ENCODE results near the gene KIAA0586. TPM values are rescaled to one million over a fixed set of nuclear protein-coding genes. Genes with fewer than 3 reads are reported as not detected.
A peak's percentile ranks its signal among the peaks of the same experiment; 100 is the strongest.

Gene KIAA0586
- polyA plus RNA-seq, 2 of the 4 experiments (the other 2 are of a cell fraction) = 10.6 to 22.2 TPM

GRCh38 chr14:58408681-58409215 lies 18.8 kb upstream of the KIAA0586 start (continued):
- TF ChIP-seq CTCF (IDR thresholded peaks at IDR 0.05) = no peak

- Histone ChIP-seq H3K4me2 (no peak overlapping the region), H3K9me3 (0 out of 3 replicates have a peak, but pooled peaks cover 6% of the 10 kb centered on the region), H3K4me1 (no peaks in the 10 kb centered on the region), H3K4me3 (no peak overlapping the region), H3K27ac (no peak overlapping the region)
- 94% methylated on average over 1 of the region's 1 CpG for WGBS (ENCODE audit: missing lambda C conversion rate)
- POLR2A ChIA-PET = interaction anchor here (1.6 kb wide), 1 partner anchor 12 kb away, joined by 7 read pairs; the partner anchor contains the start of genes KIAA0586 and TIMM9
- FAIRE-seq (no peak), ATAC-seq (peak; percentile 75 to 76; a peak in 5 of 6 replicates), DNase-seq (ENCODE audit: low read depth in 1 of 2, low spot score in 1 of 2) (peak in 1 of 2 experiments; percentile 25)
- TF ChIP-seq RCOR1 (IDR thresholded peaks at IDR 0.05; ENCODE audit: low read depth, low read length) (no peak), MAFK (IDR thresholded peaks at IDR 0.05; ENCODE audit: partially characterized antibody) (no peak), HOXB5 (CRISPR knock-in tag; IDR thresholded peaks at IDR 0.05) (no peak), REST (IDR thresholded peaks at IDR 0.05) (no peak), ZNF302 (CRISPR knock-in tag; IDR thresholded peaks at IDR 0.05) (no peak), GATA3 (IDR thresholded peaks at IDR 0.05; ENCODE audit: borderline replicate concordance) (no peak), NR3C1 (IDR thresholded peaks at IDR 0.05) (no peak), CEBPB (IDR thresholded peaks at IDR 0.05) (no peak), ZC3H11A (IDR thresholded peaks at IDR 0.05) (no peak), TFCP2L1 (CRISPR knock-in tag; IDR thresholded peaks at IDR 0.05) (no peak), ESRRA (IDR thresholded peaks at IDR 0.05; ENCODE audit: borderline replicate concordance, low read length) (no peak), ZFP36 (IDR thresholded peaks at IDR 0.05; ENCODE audit: borderline replicate concordance, partially characterized antibody) (no peak), SREBF2 (IDR thresholded peaks at IDR 0.05) (no peak)
- CTCF ChIA-PET = interaction anchor here (1.0 kb wide), 1 partner anchor 19 kb away, joined by 3 read pairs; no protein-coding TSS in a partner anchor
Observed at GRCh38 chr14:58414845-58415244, 12.7 kb upstream of the KIAA0586 start.

GRCh38 chr14:58415636-58416547 lies 11.6 kb upstream of the KIAA0586 start:
- no peak for FAIRE-seq
- no peaks in the 10 kb centered on the region for H3K4me1 ChIP-seq
- H3K9me3 ChIP-seq = 0 out of 3 replicates have a peak, but pooled peaks cover 6% of the 10 kb centered on the region
- H3K4me3 ChIP-seq = no peak overlapping the region
- CTCF ChIA-PET = no interaction called here
- DNase-seq (ENCODE audit: low read depth in 1 of 2, low spot score in 1 of 2) = no peak
- H3K27ac ChIP-seq = no peak overlapping the region
- POLR2A ChIA-PET = no interaction called here
- 96% methylated on average over 10 of the region's 10 CpGs for WGBS (ENCODE audit: missing lambda C conversion rate)
- no peak for ATAC-seq
- H3K4me2 ChIP-seq = no peak overlapping the region
- no peak for TF ChIP-seq CEBPB (IDR thresholded peaks at IDR 0.05)
- TF ChIP-seq HDAC2 (IDR thresholded peaks at IDR 0.05) = no peak
- TF ChIP-seq JUNB (IDR thresholded peaks at IDR 0.05) = no peak
- no peak for TF ChIP-seq PBX3 (IDR thresholded peaks at IDR 0.05)
- no peak for TF ChIP-seq HMGXB4 (CRISPR knock-in tag; IDR thresholded peaks at IDR 0.05; ENCODE audit: borderline replicate concordance)
- TF ChIP-seq TFCP2L1 (CRISPR knock-in tag; IDR thresholded peaks at IDR 0.05) = no peak
- no peak for TF ChIP-seq FOXS1 (CRISPR knock-in tag; IDR thresholded peaks at IDR 0.05)
- no peak for TF ChIP-seq EHF (CRISPR knock-in tag; IDR thresholded peaks at IDR 0.05)
- TF ChIP-seq ELK1 (IDR thresholded peaks at IDR 0.05; ENCODE audit: low read depth, low read length) = no peak
- TF ChIP-seq ATOH8 (CRISPR knock-in tag; IDR thresholded peaks at IDR 0.05; ENCODE audit: low read depth) = no peak
- no peak for TF ChIP-seq SREBF2 (IDR thresholded peaks at IDR 0.05)
- no peak for TF ChIP-seq FOSB (CRISPR knock-in tag; IDR thresholded peaks at IDR 0.05)
- TF ChIP-seq ESRRA (IDR thresholded peaks at IDR 0.05; ENCODE audit: borderline replicate concordance, low read length) = no peak

Measured in A549 (cell line).